Endodermal cell (in vitro differentiated cells): ENCODE measurements around the gene IGSF22. TPM values are rescaled to one million over a fixed set of nuclear protein-coding genes. Genes with fewer than 3 reads are reported as not detected.
A peak's percentile ranks its signal among the peaks of the same experiment; 100 is the strongest.
"Not testable (repeated sequence)": the region's sequence is repeated elsewhere in the genome, so short reads cannot be mapped to it uniquely, and the experiment has no call there.

ENCODE experiments used
- DNase-seq: peaks from one replicate; pipeline ENCODE4 v3.0.0-alpha.2; 2017
- H3K27ac ChIP-seq: 2 replicates; pipeline ENCODE4 v1.5.1; 2013; ENCODE audit warnings: mild to moderate bottlenecking, low read depth, low read length, moderate library complexity
- H3K27me3 ChIP-seq: 2 replicates; pipeline ENCODE4 v1.6.1; 2013; ENCODE audit warnings: mild to moderate bottlenecking, low read length, moderate library complexity; ENCODE audit not compliant: insufficient read depth, control insufficient read depth, poor library complexity, severe bottlenecking
- H3K36me3 ChIP-seq: 2 replicates; pipeline ENCODE4 v1.7.0; 2013; ENCODE audit warnings: mild to moderate bottlenecking, low read length, moderate library complexity; ENCODE audit not compliant: control insufficient read depth, insufficient read depth
- H3K4me1 ChIP-seq: one replicate; pipeline ENCODE4 v1.7.0; 2013; ENCODE audit warnings: low read length; ENCODE audit not compliant: control insufficient read depth, insufficient read depth
- H3K4me3 ChIP-seq: 2 replicates; pipeline ENCODE4 v1.5.1; 2013; ENCODE audit warnings: mild to moderate bottlenecking, low read length, moderate library complexity
- H3K9ac ChIP-seq: 2 replicates; pipeline ENCODE4 v1.6.1; 2013; ENCODE audit warnings: mild to moderate bottlenecking, low read length, moderate library complexity; ENCODE audit not compliant: poor library complexity, severe bottlenecking; ENCODE audit errors: extremely low read depth
- H3K9me3 ChIP-seq: 2 replicates; pipeline ENCODE4 v1.6.1; 2013; ENCODE audit warnings: mild to moderate bottlenecking, low read length, moderate library complexity; ENCODE audit not compliant: control insufficient read depth
- H3K27ac Mint-ChIP-seq: 2 replicates; pipeline ENCODE4 v1.8.0; 2020; ENCODE audit warnings: mixed read lengths
- H3K27me3 Mint-ChIP-seq: 2 replicates; pipeline ENCODE4 v1.8.0; 2021; ENCODE audit warnings: mild to moderate bottlenecking, mixed read lengths; ENCODE audit not compliant: insufficient read depth
- H3K36me3 Mint-ChIP-seq: 2 replicates; pipeline ENCODE4 v1.8.0; 2020; ENCODE audit warnings: low read depth, mixed read lengths
- H3K4me1 Mint-ChIP-seq: 2 replicates; pipeline ENCODE4 v1.8.0; 2020; ENCODE audit warnings: mixed read lengths
- H3K4me3 Mint-ChIP-seq: 2 replicates; pipeline ENCODE4 v1.8.0; 2020; ENCODE audit warnings: mild to moderate bottlenecking, moderate library complexity, mixed read lengths
- H3K9me3 Mint-ChIP-seq: 2 replicates; pipeline ENCODE4 v1.8.0; 2020; ENCODE audit warnings: mild to moderate bottlenecking, mixed read lengths
- CTCF ChIP-seq: fragments of 200-600 bp; sonication (generic); conservative IDR thresholded peaks from 2 replicates; pipeline ENCODE4 v1.5.0; 2021; ENCODE audit warnings: antibody characterized with exemption, mild to moderate bottlenecking
- WGBS, 2 experiments: methylation state at CpG; one replicate each; pipeline versions ENCODE4 v1.1.5 to v1.1.7; 2013; ENCODE audit warnings: missing lambda C conversion rate in 2 of 2, mixed read lengths in 1 of 2; ENCODE audit not compliant: insufficient coverage in 1 of 2, insufficient read length in 1 of 2; 5-methylcytosine and 5-hydroxymethylcytosine counted together
- total RNA-seq, 2 donors: library from RNA; stranded (reverse); fragmentation: NEBNext Ultra II Directional in 1 of 2; extraction: Animal tissue kit (Norgen Biotek cat#: 25700) in 1 of 2; gene quantifications; 2 replicates in 1 of 2; 3 replicates in 1 of 2; pipeline ENCODE4 v1.2.1, GENCODE V29; 2021

IGSF22 gene
- total RNA-seq, 2 donors from 2014 or later, result 0.22 to 1.6 TPM

- no peak overlapping the region for H3K4me3 ChIP-seq
- H3K27ac ChIP-seq, result no peak overlapping the region
- Mint-ChIP-seq H3K9me3 (no peaks in the 10 kb centered on the region), H3K4me3 (no peak overlapping the region), H3K4me1 (no peaks in the 10 kb centered on the region), H3K27me3 (no peaks in the 10 kb centered on the region), H3K27ac (no peak overlapping the region), H3K36me3 (no peaks in the 10 kb centered on the region)
- no peaks in the 10 kb centered on the region for H3K9me3 ChIP-seq
- no peak for TF ChIP-seq CTCF
- no peaks in the 10 kb centered on the region for H3K27me3 ChIP-seq
- H3K4me1 ChIP-seq, result no peaks in the 10 kb centered on the region
- no peak overlapping the region for H3K9ac ChIP-seq
- WGBS, 2 experiments, result 91 to 95% methylated on average over 2 to 3 of the region's 4 CpGs
- no peaks in the 10 kb centered on the region for H3K36me3 ChIP-seq
- no peak for DNase-seq
Measured at GRCh38 chr11:18676803-18677202, 49.2 kb downstream of the IGSF22 start.

- H3K36me3 ChIP-seq, H3K27ac Mint-ChIP-seq, H3K9me3 Mint-ChIP-seq, H3K4me3 ChIP-seq, H3K9me3 ChIP-seq, H3K36me3 Mint-ChIP-seq, H3K27ac ChIP-seq, H3K4me1 Mint-ChIP-seq, H3K4me3 Mint-ChIP-seq, H3K27me3 Mint-ChIP-seq, H3K4me1 ChIP-seq, H3K9ac ChIP-seq, H3K27me3 ChIP-seq, DNase-seq: not testable (repeated sequence)
- 100% methylated on average over 5 of the region's 7 CpGs; no CpG with 5 or more reads in 1 of the 2 experiments for WGBS, 2 experiments
Measured at GRCh38 chr11:18672209-18672608, 53.8 kb downstream of the IGSF22 start.

- Mint-ChIP-seq H3K36me3 (no peaks in the 10 kb centered on the region), H3K4me3 (no peak overlapping the region), H3K27ac (no peak overlapping the region), H3K9me3 (no peaks in the 10 kb centered on the region), H3K4me1 (peaks cover 11% of the 10 kb centered on the region), H3K27me3 (no peaks in the 10 kb centered on the region)
- DNase-seq, result no peak
- Histone ChIP-seq H3K9ac (no peak overlapping the region), H3K4me1 (no peaks in the 10 kb centered on the region), H3K9me3 (no peaks in the 10 kb centered on the region), H3K36me3 (no peaks in the 10 kb centered on the region), H3K4me3 (no peak overlapping the region), H3K27me3 (no peaks in the 10 kb centered on the region), H3K27ac (no peak overlapping the region)
- no peak for TF ChIP-seq CTCF
- 80 to 95% methylated on average over 2 of the region's 2 CpGs for WGBS, 2 experiments
Measured at GRCh38 chr11:18671246-18671645, 54.7 kb downstream of the IGSF22 start.

- H3K27ac ChIP-seq, result no peak overlapping the region
- peaks cover 11% of the 10 kb centered on the region for H3K4me1 Mint-ChIP-seq
- no peaks in the 10 kb centered on the region for H3K36me3 Mint-ChIP-seq
- H3K9me3 ChIP-seq, result no peaks in the 10 kb centered on the region
- H3K27ac Mint-ChIP-seq, result no peak overlapping the region
- no peaks in the 10 kb centered on the region for H3K4me1 ChIP-seq
- TF ChIP-seq CTCF, result no peak
- H3K27me3 ChIP-seq, result no peaks in the 10 kb centered on the region
- no peak overlapping the region for H3K9ac ChIP-seq
- H3K27me3 Mint-ChIP-seq, result peaks cover 5% of the 10 kb centered on the region
- no peak overlapping the region for H3K4me3 ChIP-seq
- WGBS, 2 experiments, result 70 to 78% methylated on average over 2 to 4 of the region's 4 CpGs
- H3K4me3 Mint-ChIP-seq, result no peak overlapping the region
- peak; percentile 59 for DNase-seq
- no peaks in the 10 kb centered on the region for H3K36me3 ChIP-seq
- H3K9me3 Mint-ChIP-seq, result no peaks in the 10 kb centered on the region
Measured at GRCh38 chr11:18669711-18670110, 56.3 kb downstream of the IGSF22 start.
